Ectodermal cell (in vitro differentiated cells): ENCODE measurements around the gene ITPR2.

Experiments used
- H3K27ac ChIP-seq: 2 replicates; pipeline ENCODE4 v1.7.0; 2013; ENCODE audit warnings: mild to moderate bottlenecking, low read depth, low read length; ENCODE audit not compliant: insufficient read depth, poor library complexity, severe bottlenecking
- H3K27me3 ChIP-seq: 2 replicates; pipeline ENCODE4 v1.7.0; 2013; ENCODE audit warnings: mild to moderate bottlenecking, low read length; ENCODE audit not compliant: insufficient read depth, control insufficient read depth, poor library complexity, severe bottlenecking
- H3K36me3 ChIP-seq: one replicate; pipeline ENCODE4 v1.7.0; 2013; ENCODE audit warnings: low read length; ENCODE audit not compliant: control insufficient read depth, insufficient read depth
- H3K4me1 ChIP-seq: one replicate; pipeline ENCODE4 v1.7.0; 2013; ENCODE audit warnings: low read length; ENCODE audit not compliant: control insufficient read depth, insufficient read depth
- H3K4me3 ChIP-seq: 2 replicates; pipeline ENCODE4 v1.7.0; 2013; ENCODE audit warnings: low read depth, low read length, control low read depth; ENCODE audit not compliant: insufficient read depth
- H3K9me3 ChIP-seq: 2 replicates; pipeline ENCODE4 v1.7.0; 2013; ENCODE audit warnings: mild to moderate bottlenecking, low read length, moderate library complexity; ENCODE audit not compliant: control insufficient read depth
- WGBS, 2 experiments: methylation state at CpG; one replicate each; pipeline ENCODE4 v1.1.7; 2013; ENCODE audit warnings: missing lambda C conversion rate in 2 of 2; 5-methylcytosine and 5-hydroxymethylcytosine counted together

The ITPR2 gene

DNA sequence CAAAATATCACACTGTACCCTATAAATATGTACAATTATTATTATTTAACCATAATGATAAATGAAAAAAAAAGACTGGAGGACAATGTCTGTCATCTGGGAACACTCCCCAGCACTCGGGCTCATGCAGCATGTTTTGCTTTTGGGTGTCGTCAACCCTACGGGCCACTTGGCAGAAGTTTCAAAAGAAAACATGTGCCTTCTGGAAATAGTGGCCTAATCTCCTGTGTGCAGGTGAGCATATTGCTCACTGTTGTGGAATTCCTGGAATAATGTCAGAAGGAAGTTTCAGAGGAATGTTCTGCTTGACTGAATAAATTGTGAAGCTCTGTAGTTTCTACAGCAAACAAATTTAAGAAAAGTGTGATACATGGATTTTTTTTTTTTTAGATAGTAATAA, 339.3 kb downstream of the ITPR2 start:
- H3K4me3 ChIP-seq, result no peak overlapping the region
- H3K4me1 ChIP-seq, result no peaks in the 10 kb centered on the region
- no peak overlapping the region for H3K27ac ChIP-seq
- H3K36me3 ChIP-seq, result no peaks in the 10 kb centered on the region
- H3K27me3 ChIP-seq, result no peaks in the 10 kb centered on the region
- no peaks in the 10 kb centered on the region for H3K9me3 ChIP-seq
- 92 to 95% methylated on average over 3 of the region's 3 CpGs for WGBS, 2 experiments

DNA sequence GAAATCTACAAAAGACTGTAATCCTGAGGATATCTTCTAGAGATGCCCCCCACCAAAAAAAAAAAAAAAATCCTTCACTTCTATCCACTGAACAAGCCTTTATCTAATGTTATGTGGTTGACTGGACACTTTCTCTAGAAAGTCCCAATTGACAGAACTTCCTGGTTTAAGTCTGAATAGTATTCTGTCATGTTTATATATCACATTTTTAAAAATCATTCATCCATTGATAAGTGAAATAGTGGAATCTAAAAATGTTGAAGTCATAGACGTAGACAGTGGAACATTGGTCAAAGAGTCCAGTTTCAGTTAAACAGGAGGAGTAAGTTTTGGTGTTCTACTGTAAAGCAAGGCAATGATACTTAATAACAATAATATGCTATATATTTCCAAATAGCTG, 340.6 kb downstream of the ITPR2 start:
- Histone ChIP-seq H3K36me3 (no peaks in the 10 kb centered on the region), H3K4me1 (no peaks in the 10 kb centered on the region), H3K27ac (no peak overlapping the region), H3K9me3 (no peaks in the 10 kb centered on the region), H3K4me3 (no peak overlapping the region), H3K27me3 (no peaks in the 10 kb centered on the region)
- 89% methylated on average over 1 of the region's 1 CpG; no CpG with 5 or more reads in 1 of the 2 experiments for WGBS, 2 experiments

DNA sequence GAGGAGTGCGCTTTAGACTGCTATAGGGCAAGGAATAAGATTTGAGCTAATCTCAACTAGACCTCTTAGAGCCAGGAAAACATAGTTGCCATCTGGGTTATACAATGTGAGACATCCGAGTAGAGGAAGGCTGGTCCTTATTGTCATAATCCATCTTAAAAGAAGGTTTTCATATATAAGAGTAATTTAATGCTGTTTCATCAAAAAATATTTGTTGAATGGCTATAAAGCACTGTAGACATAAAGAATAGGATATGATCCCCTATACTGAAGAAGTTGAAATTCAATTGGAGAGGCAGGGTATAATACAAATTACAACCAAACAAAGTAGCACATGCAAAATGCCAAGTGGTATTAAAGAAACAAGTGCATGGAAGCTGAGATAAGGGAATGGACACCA, 343.1 kb downstream of the ITPR2 start:
- Histone ChIP-seq H3K36me3 (no peaks in the 10 kb centered on the region), H3K9me3 (no peaks in the 10 kb centered on the region), H3K4me1 (no peaks in the 10 kb centered on the region), H3K27me3 (no peaks in the 10 kb centered on the region), H3K27ac (no peak overlapping the region), H3K4me3 (no peak overlapping the region)
- 81 to 100% methylated on average over 1 to 2 of the region's 2 CpGs for WGBS, 2 experiments

- WGBS, 2 experiments, result 82 to 100% methylated on average over 1 of the region's 1 CpG
These were observed 344.6 kb downstream of the ITPR2 start for GRCh38 chr12:26488351-26488750.

GRCh38 chr12:26473291-26473690, 359.7 kb downstream of the ITPR2 start:
- 84 to 87% methylated on average over 1 of the region's 1 CpG for WGBS, 2 experiments
- no peaks in the 10 kb centered on the region for H3K9me3 ChIP-seq
- H3K4me1 ChIP-seq, result no peaks in the 10 kb centered on the region
- H3K27me3 ChIP-seq, result no peaks in the 10 kb centered on the region
- H3K36me3 ChIP-seq, result no peaks in the 10 kb centered on the region
- no peak overlapping the region for H3K27ac ChIP-seq
- no peak overlapping the region for H3K4me3 ChIP-seq

More at GRCh38 chr12:26488351-26488750, 344.6 kb downstream of the ITPR2 start:
- H3K4me1 ChIP-seq, result no peaks in the 10 kb centered on the region
- H3K9me3 ChIP-seq, result no peaks in the 10 kb centered on the region
- no peaks in the 10 kb centered on the region for H3K36me3 ChIP-seq
- no peaks in the 10 kb centered on the region for H3K27me3 ChIP-seq
- no peak overlapping the region for H3K27ac ChIP-seq
- H3K4me3 ChIP-seq, result no peak overlapping the region

- no peaks in the 10 kb centered on the region for H3K9me3 ChIP-seq
These were observed 361.4 kb downstream of the ITPR2 start for GRCh38 chr12:26471560-26471959.

DNA sequence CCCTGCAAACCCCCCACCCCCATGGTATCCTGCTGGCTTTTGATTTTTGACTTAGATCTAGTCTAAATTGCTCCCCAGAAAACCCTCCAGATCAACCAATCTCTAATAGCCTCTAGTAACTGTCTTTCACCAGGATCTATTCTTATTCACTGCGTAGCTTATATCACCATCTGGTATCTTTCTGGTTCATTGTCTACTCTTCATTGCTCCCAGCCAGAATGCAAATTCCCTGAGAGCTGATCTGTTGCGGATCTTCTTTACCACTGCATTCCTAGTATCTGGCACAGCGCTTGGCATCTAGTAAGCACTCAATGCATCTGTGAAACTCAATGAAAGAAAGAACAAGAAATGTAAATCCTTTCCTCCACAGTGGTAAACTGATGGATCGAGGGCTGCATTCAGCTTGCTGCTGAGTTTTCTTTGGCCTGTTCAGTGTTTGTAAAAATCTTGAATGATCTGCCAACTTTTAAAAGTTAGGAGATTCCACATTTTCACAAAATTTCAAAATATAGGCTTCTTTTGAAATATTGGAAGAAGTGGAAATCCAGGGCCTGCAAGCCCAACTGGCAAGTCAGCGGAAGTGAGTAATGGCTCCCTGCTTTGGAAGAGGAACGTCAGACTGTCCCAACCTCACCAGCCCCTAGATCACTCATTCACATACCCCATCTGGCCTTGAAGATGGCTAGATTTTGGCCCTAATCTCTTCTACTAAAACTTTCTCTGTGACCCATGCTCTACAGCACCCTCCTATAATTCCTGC, 363.4 kb downstream of the ITPR2 start:
- no peaks in the 10 kb centered on the region for H3K27me3 ChIP-seq
- 90 to 91% methylated on average over 6 of the region's 6 CpGs for WGBS, 2 experiments
- H3K36me3 ChIP-seq, result no peaks in the 10 kb centered on the region
- no peak overlapping the region for H3K4me3 ChIP-seq
- H3K4me1 ChIP-seq, result no peaks in the 10 kb centered on the region
- no peak overlapping the region for H3K27ac ChIP-seq
- H3K9me3 ChIP-seq, result no peaks in the 10 kb centered on the region

More at GRCh38 chr12:26471560-26471959, 361.4 kb downstream of the ITPR2 start:
- Histone ChIP-seq H3K27me3 (no peaks in the 10 kb centered on the region), H3K27ac (no peak overlapping the region), H3K36me3 (no peaks in the 10 kb centered on the region), H3K4me3 (no peak overlapping the region), H3K4me1 (no peaks in the 10 kb centered on the region)

DNA sequence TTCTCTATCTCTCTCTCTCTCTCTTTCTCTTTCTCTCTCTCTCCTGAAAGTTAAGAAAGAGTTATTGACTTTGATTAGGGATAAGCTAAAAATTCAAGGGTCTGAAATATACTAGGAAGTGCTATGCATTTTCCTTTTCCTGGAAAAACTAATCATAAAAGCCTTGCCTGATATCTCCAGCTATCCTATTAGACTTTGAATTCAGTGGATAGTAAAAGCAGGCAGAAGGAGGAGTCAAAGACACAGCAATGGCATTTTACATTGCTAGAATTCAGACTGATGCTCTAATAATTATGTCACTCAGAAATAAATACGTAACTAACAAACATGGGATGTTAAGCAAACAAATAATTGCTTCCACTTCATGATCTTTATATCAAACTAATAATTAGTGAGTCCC, 365.6 kb downstream of the ITPR2 start:
- whole genome bisulfite sequencing, 2 experiments, result 90 to 96% methylated on average over 1 of the region's 1 CpG
- no peak overlapping the region for H3K4me3 ChIP-seq
- no peaks in the 10 kb centered on the region for H3K27me3 ChIP-seq
- H3K36me3 ChIP-seq, result no peaks in the 10 kb centered on the region
- H3K27ac ChIP-seq, result no peak overlapping the region
- no peaks in the 10 kb centered on the region for H3K4me1 ChIP-seq
- no peaks in the 10 kb centered on the region for H3K9me3 ChIP-seq

DNA sequence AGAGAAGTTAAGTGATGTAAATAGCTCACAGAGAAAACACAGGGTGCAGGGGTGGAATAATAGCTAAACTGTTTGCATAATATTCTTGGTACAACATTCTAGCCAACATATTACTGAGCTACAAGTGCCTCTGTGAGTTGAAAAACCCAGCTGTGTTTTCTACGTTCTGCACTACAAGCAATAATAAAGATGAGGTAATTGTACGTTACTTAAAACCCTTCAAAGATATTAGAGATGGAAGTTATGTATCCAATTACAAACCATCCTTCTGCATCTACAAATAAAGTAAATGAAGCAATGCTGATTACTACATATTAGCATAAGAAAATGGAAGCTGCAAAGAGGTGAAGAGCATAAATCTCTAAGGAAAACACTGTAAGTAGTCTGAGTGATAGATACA, 366.3 kb downstream of the ITPR2 start:
- Histone ChIP-seq H3K9me3 (no peaks in the 10 kb centered on the region), H3K36me3 (no peaks in the 10 kb centered on the region), H3K27ac (no peak overlapping the region), H3K4me1 (no peaks in the 10 kb centered on the region), H3K4me3 (no peak overlapping the region), H3K27me3 (no peaks in the 10 kb centered on the region)
- WGBS, 2 experiments, result 80 to 83% methylated on average over 1 to 2 of the region's 2 CpGs

- H3K27me3 ChIP-seq, result no peaks in the 10 kb centered on the region
- WGBS, 2 experiments, result 82 to 93% methylated on average over 4 to 6 of the region's 6 CpGs
- H3K9me3 ChIP-seq, result no peaks in the 10 kb centered on the region
- H3K36me3 ChIP-seq, result no peaks in the 10 kb centered on the region
- H3K4me3 ChIP-seq, result no peak overlapping the region
- no peaks in the 10 kb centered on the region for H3K4me1 ChIP-seq
- H3K27ac ChIP-seq, result no peak overlapping the region
These were observed 367.4 kb downstream of the ITPR2 start for GRCh38 chr12:26465419-26466097.
